Muscle of back (tissue), 11 donors: ENCODE data around the gene IER2. TPM values are rescaled to one million over a fixed set of nuclear protein-coding genes. Genes with fewer than 3 reads are reported as not detected.
A peak's percentile ranks its signal among the peaks of the same experiment; 100 is the strongest.

Experiments used
- DNase-seq, 3 donors: peaks; one replicate each; pipeline versions ENCODE4 v3.0.0 to v3.0.0-alpha.2; 2013
- polyA plus RNA-seq, 10 donors: library from polyadenylated mRNA; unstranded; fragments of 120-200 nt; gene quantifications; one replicate each; pipeline ENCODE4 v1.2.1, GENCODE V29; 2013; ENCODE audit not compliant: insufficient read length in 10 of 10

IER2 gene
- polyA plus RNA-seq, 10 donors, result 28.1 to 171 (median 67.2) TPM

DNA sequence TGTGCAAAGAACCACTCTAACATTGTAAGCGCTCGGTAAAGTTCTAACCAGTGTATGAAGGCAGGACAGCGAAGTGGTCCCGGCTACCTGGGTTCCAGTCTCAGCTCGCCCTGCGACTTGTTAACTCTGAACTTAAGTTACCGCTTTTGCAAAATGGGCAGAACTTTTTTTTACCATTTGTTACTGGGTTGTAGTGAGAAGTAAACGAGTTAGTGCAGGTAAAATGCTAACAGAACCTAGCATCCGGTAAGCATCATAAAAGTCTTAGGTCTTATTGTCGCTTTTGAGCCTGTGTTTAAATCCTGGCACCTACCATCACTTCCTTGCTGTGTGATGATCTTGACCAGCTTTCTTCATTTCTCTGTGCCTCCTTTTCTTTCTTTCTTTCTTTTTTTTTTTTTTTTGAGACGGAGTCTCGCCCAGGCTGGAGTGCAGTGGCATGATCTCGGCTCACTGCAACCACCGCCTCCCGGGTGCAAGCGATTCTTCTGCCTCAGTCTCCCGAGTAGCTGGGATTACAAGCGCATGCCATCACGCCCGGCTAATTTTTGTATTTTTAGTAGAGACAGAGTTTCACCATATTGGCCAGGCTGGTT lies 32.9 kb upstream of the IER2 start:
- DNase-seq, result no peak

DNA sequence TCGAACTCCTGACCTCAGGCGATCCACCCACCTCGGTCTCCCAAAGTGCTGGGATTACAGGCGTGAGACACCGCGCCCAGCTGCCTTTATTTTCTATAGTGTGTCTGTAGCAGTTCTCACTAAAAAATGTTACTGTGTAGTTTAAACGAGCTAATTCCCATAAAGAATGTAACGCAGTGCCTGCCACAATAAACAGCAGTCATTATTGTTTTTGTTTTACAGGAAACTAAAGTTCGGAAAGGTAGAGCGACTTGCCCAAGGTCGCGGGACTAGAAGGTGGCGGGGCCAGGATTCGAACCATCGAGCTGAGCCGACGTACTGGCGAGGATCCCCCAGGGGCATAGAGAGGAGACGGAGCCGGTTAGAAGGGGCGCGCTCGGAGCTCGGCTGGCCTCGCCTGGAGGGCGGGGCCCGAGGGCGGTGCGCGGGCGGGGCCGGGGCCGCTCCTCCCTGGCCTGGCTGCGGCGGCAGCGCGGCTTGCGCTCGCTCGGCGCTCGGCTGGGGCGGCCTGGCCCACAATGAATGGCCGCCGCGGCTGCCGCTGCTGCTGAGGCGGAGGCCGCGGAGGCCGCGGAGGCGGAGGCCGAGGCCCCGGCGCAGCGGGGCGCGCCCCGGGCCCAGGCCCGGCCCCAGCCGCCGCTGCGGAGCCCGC lies 32.3 kb upstream of the IER2 start, which contains the start of gene NACC1:
Gene NACC1 (plus strand): TSS at position 493 of the 652 bp plus-strand sequence. CDS start 16,944 bp downstream, outside the sequence.
- DNase-seq, result peak; percentile 91 to 95 (median 91)

DNA sequence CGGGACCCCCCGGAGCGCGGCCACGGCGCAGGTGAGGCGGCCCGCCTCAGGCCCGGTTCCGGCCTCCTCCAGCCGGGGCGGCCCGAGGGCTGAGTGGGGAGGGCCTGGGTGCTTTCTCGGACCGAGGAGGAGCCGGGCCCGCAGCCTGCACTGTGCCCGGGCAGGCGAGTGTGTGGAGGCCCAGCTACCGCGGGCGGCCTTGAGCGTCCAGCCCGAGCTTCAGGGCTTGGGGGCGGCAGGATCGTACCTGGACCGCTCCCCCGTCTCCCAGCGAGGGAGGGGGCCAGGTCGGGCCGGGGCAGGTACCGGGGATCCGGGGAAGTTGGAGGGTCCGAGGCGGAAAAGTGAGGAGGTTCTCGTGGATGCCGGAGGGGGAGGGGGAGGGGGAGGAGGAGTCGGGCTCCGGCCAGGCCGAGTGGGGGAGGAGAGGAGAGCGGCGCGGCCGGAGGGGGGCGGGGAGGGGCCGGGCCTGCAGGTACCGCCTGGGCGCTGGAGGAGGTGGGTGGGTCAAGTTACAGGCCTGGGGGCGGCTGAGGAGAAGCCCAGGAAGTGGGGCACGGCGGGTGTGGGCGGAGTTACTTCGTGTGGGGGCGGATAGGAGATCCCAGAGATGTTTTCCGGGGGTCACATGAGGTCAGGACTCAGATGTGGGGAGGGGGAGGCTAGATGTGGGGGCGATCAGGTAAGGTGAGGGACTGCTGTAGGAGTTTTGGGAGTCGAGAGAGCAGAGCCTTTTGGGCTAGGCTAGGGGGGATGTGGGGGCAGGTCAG lies 31.6 kb upstream of the IER2 start:
- DNase-seq, result peak in 1 of 3 donors; percentile 49

DNA sequence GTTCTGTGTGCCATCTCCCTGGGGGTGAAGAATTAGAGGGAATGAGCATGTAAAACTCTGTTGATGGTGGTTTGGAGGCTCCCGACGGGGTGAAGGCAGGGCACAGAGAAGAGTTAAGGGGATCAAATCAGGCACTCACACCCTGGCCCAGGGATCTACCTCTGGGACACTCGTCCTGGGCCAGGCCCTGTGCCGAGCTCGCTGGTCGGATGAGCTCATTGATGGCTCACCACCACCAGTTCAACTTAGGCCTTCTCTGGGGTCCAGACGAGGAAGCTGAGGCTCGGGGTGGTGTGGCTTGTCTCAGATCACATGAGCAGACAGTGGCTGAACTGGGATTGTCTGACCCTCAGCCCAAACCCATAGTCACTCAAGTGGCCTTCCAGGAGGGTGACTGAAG lies 30.6 kb upstream of the IER2 start:
- DNase-seq, result no peak

DNA sequence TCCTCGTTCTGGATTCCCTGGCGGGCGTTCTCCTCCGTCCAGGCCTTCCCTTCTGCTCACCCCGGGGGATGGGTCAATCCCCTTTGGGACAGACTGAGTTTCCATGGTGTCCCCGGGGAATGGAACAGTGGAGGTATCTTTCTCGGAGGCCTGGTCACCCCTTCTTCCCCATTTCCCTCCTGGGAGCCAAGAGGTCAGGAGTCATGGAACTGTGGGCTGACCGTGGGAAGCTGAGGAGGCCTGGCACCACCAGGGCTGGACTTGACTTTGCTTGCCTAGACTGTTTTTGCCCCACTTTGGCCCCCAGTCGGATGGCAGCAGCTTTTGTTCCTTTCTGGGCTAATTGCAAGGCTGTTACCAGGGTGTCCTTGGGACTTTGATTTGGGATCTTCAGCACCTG lies 30.2 kb upstream of the IER2 start:
- DNase-seq, result no peak

DNA sequence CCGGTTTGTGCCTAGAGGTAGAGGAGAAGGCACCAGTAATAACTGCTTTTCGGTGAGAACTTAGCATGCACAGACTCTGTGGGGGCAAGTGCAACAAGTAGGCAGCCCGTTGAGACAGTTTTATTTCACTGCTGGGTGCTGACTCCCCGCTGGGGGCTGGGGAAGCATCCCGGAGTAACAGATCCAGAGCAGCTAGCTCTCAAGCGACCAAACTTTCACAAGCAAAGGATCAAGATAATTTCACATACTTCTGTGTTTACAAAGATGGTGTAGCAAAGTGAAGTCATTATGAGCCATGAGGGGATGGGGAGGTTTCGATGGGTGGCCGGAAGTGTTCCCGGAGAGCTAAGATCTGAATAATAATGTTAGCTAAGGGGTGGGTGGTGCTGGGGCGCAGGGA lies 29.4 kb upstream of the IER2 start:
- no peak for DNase-seq

DNA sequence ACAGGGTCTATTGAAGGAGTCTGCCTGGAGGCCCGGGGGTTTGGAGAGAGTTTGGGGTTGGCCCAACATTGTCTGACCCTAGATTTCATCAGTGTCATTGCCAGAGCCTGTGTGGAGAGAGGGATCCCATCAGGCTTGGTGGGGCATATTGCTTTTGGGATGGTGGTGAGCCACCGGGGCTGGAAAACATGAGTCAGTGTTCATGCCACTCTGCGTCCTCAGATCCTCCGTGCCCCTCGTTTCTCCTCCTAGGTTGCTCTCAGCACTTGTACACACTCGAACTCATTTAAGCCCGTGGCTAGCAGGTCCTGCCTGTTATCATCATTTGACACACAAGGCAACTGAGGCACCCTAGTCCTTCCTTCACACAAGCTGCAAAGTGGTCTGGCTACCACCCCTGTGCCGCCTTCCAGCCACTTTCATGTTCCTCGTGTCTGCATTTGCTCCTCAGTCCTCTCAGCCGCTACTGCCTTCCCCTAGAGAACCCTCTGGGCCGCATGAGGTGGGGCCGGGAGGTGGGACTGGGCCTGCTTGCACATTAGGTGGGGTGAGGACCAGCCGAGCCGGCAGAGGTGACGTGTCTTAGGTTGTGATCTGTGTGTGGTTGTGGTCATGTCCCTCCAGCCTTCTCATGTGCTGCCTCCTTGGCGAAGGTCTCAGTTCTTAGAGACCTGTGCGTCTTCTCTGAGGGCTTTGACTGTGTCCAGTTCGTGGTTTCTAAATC lies 28.5 kb upstream of the IER2 start:
- no peak for DNase-seq

DNA sequence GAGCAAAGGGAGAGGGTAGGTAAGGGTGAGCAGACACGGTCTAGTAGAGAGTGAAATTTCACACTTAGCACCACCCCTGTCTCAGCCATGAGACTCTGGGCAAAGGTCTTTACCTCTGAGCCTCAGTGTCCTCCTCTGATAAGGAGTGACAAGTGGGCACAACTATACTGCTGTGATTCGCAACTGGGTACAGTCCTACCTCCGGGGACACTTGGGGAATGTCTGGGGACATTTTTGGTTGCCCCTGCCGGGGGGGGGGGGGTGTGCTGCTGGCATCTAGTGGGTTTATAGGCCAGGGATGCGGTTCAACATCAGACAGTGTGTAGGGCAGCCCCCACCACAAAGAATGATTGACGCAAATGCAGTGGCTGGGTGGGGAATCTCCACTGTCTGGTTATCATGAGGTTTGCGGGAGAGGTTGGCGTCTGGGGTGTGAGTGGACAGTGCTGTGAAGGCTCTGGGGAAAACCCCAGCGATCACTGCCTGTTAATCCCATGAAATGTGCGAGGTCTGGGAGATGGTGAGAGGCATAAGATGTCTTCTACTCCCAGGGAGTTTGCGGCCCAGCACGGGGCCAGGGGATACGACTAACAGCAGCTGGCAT lies 27.8 kb upstream of the IER2 start:
- DNase-seq, result no peak

DNA sequence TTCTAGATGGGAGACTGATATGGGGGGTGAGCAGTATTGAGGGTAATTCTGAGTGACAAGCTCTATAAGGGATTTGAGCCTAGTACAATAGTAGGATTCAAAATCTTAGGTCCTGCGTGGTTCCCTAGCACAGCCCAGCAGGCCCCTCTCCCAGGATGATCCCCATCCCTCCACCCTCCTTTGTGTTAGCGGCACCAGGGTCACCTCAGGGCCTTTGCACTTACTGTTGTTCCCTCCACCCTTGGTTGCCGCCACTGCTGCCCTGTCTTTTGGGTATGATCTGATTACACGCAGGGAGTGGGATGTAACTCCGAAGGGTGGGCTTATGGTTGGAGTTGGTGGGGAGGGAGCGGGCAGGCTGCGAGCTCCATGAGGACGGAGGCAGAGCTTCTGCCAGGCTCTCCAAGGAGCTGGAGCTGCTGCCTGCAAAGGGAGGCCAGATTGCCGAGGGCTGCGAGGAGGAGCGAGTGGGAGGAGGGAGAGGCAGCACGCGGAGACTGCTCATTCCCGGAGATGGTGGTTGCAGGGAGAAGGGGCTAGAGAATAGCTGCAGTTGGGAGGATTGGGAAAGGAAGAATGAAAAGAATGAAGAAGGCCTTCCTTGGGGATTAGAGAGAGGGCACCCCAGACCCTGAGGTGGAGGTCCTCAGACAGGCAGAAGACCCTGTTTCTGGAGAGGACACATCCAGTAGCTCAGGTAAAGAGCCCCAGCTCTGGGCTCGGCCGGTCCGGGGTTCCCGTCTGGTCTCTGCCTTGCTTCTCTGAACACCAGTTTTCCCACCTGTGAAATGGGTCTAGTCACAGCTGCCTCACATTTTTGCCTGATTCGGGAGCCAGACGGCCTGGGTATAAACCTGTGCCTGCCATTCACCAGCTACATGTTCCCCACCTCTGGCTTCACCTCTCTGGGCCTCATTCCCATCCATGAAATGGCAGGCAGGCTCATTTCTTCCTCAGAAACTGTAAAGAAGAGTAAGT lies 26.9 kb upstream of the IER2 start:
- DNase-seq, result no peak

DNA sequence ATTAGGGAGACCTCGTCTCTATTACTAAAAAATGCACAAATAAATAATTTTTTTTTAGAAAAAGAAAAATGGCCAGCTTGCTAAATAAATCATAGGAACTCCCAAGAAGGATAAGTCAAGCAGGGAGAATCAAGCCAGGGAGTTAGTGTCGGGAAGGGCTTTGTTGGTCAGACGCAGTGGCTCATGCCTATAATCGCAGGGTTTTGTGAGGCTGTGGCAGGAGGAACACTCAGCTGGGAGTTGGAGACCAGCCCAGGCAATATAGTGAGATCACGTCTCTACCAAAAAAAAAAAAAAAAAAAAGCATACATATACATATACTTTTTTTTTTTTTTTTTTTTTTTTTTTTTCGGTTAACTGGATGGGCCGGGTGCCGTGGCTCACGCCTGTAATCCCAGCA lies 23.2 kb upstream of the IER2 start:
- DNase-seq, result peak in 1 of 3 donors; percentile 26

DNA sequence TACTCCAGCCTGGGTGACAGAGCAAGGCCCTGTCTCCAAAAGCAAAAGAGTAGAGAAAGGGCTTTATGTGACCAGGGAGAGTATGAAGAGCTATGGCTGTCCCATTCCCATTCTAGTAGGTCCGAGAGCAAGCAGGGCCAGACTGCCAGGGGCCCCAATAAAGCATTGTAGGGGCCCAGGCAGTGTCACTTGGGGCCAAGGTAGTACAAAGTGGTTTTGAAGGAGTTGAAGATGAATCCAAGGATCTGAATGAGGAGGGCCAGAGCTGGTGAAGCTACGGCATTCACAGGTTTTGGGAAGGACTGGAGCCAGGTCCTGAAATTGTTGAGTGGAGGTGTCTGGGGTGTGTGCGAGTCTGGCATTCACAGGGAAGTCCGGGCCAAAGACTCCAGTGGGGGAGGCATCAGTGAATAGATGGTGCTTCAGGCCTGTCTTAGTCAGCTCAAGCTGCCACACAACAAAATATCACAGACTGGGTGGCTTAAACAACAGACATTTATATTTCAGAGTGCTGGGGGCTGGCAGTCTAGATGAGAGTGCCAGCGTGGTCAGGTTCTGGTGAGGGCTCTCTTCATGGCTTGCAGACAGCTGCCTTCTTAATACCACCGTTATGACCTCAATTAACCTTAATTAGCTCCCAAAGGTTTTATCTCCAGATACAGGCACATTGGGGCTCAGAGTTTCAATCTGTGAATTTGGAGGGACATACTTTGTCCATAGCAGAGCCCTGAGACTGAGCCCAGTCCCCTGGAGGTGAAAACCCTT lies 22.2 kb upstream of the IER2 start:
- DNase-seq, result no peak

DNA sequence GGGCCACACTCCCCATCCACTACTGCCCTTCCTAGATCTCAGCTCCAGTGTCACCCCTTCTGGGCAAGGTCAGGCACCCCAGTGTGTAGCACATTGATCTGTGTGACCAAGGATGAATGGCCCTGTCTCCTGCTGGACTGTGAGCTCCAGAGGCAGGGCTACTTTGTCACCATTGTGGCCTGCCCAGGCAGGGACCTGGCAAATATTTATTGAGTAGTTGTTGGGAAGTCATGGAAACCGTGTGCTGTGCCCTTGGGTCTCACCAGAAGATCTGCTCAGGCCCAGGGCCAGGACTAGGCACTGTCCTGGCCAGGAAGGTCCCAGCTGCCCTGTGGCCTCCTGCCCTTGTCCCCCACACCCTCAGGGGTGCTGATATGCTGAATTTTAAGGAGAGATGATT lies 21.6 kb upstream of the IER2 start:
- no peak for DNase-seq

DNA sequence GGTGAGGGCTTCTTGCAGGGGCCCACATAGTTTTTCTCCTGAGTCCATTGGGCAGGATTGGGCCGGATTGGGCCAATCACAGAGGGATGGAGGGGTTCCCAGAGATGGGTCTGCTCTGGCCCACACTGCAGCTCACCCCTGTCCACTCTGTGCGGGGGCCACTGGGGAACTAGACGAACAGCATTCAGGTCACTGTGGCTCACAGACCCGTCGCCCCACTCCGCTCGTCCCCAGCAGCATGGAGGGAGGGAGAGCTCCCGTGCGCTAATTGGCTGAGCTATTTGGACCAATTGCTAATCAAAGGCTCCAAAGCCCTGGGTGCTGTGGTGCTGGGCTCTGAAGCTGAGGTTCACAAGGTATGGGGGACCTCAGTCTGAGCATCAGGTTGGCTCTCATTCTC lies 20.8 kb upstream of the IER2 start:
- no peak for DNase-seq

DNA sequence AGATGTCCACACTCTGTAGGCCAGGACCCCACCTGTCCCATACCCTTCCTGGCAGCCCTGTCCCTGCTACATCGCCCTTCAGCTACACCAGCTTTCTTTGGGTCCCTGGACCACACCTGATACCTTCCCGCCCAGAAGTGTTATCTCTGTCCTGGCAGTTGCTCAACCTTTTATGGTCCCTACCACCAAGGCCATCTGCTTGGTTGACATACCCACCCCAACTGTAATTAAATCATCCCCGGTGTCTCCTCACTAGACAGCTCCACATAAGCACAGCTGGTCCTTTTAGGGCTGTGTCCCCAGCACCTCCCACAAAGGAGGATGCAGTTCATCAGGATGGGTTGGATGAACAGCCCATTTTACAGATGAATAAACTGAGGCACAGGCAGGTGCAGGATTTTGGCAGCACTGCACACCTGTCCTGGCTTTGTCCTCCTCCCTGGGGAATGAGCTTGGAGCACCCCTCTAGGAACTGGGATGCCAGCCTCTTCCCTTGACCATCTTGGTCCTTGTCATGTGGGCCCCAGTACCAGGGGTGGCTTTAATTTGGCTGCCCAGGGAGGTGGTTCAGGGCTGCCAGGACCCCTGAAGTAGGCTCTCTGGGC lies 19.2 kb upstream of the IER2 start:
- DNase-seq, result no peak

DNA sequence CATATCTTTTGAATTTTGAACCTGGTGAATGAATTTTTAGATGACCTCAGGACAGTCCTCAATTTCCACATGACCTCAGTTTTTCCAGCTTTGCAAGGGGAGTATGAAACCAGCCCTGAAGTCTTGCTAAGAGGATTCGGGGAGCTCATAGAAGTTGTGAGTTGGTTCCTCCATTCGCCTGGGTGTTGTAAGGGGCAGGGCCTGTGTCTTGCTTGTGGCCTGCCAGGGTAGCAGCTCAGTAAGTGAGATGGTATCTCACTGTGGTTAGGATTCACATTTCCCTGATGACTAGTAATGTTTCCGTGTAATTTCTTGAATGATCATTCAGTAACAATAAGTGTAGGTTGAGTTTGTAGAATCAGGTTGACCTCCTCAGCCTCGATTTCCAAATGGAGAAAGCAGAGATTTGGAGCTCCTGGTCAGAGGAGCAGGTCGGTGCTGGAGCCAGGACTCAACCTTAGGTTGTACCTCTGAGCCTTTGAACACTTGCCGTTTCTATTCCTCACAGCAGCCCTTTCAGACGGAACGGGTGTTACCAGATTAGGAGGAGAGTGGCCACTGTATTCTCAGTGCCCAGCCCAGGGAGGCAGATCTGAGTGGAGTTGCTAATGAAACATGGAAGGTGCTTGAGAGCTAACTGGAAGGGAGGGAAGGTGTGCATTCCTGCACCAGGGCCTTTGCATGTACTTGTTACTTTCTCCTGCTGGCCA lies 17.6 kb upstream of the IER2 start:
- DNase-seq, result no peak

DNA sequence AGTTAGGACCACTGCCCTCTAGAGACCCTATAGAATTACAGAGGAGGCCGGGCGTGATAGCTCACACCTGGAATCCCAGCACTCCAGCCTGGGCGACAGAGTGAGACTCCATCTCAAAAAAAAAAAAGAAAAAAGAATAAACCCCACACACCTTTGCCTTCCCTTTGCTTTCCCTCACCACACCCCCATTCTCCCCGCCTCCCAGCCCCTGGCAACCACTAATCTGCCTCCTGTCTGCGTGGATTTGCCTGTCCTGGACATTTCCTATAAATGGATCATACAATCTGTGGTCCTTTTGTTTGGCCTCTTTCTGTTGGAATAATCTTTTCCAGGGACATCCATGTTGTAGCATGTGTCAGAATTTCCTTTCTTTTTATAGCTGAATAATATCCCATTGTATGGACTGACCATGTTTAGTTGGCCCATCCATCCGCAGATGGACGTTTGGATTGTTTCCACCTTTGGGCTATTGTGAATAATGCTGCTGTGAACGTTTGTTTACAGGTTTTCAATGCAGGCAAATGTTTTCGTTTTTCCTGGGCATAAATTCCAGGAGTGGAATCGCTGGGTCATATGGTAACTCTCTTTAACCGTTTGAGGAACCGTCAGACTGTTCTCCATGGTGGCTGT lies 16.9 kb upstream of the IER2 start:
- DNase-seq, result no peak

DNA sequence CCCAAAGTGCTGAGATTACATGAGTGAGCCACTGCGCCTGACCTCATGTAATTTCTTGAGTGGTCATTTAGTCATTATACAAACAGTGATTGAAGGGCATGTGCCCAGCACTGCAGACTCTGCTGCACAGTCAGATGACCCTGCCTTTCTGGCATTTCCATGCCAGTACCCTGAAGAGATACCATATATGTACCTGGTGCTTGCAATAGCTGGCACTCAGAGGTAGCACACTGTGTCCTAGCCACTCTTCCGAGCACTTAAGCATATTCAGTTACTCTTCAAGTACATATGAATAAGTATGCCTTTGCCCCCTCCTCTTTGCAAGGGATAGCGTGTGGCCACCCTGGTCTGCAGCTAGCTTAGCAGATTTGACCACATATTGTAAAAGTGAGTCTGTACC lies 15.6 kb upstream of the IER2 start:
- no peak for DNase-seq
